ENCODE data around the gene SMYD2.
"Not testable (repeated sequence)": the region's sequence is repeated elsewhere in the genome, so short reads cannot be mapped to it uniquely, and the experiment has no call there.

SMYD2 gene

GRCh38 chr1:214272964-214273533 is 7.9 kb upstream of the SMYD2 start:
- DNase-seq, result no peak

- DNase-seq, result not testable (repeated sequence)
Measured at GRCh38 chr1:214275700-214276099, 5.3 kb upstream of the SMYD2 start.

DNA sequence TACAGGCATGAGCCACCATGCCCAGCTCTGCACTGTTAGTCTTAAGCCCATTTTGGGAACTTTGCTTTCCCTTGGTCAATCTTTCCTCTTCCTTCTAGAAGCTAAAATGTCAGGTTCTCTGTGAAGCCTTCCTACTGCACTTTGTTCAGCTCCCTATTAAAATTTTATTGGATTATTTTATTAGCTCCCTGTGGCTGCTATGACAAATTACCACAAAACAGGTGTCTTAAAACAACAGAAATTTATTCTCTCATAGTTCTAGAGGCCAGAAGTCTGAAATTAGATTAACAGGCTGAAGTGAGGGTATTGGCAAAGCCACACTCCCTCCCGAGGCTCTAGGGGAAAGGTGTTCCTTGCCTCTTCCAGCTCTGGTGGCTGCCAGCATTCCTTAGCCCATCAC is 4.2 kb upstream of the SMYD2 start:
- DNase-seq, result no peak

- no peak for DNase-seq
Measured at GRCh38 chr1:214277704-214278635, 3.0 kb upstream of the SMYD2 start.

DNA sequence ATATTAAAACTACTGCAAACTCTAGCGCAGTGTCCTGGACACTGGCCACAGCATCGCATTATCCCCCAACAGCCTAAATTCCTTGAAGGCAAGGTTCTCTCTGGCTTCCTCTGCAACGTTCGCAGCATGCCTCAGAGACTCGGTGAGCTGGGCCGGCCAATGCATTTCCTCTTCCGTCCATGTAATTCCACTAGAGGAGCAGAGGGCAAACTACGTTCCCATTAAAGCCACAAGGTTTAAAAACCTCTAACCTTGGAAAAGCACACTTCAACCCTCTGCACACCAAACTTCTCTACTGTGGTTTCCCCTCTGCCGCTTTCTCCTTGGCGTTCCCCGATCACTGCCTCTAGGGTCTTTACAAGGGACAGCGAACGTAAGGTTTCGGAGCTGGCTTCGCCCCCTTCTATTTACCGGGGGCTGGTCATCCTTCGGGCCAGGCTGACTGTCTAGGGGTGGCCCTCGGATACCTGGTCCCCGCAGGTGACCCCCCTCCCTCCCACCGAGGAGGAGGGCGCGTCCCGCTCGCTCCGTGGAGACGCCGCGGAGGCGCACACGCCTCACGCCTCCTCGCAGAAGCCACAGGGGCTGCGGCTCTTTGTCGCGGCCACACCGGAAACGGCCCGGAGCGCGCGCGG is 456 bp upstream of the SMYD2 start:
- DNase-seq, result peak; percentile 9

DNA sequence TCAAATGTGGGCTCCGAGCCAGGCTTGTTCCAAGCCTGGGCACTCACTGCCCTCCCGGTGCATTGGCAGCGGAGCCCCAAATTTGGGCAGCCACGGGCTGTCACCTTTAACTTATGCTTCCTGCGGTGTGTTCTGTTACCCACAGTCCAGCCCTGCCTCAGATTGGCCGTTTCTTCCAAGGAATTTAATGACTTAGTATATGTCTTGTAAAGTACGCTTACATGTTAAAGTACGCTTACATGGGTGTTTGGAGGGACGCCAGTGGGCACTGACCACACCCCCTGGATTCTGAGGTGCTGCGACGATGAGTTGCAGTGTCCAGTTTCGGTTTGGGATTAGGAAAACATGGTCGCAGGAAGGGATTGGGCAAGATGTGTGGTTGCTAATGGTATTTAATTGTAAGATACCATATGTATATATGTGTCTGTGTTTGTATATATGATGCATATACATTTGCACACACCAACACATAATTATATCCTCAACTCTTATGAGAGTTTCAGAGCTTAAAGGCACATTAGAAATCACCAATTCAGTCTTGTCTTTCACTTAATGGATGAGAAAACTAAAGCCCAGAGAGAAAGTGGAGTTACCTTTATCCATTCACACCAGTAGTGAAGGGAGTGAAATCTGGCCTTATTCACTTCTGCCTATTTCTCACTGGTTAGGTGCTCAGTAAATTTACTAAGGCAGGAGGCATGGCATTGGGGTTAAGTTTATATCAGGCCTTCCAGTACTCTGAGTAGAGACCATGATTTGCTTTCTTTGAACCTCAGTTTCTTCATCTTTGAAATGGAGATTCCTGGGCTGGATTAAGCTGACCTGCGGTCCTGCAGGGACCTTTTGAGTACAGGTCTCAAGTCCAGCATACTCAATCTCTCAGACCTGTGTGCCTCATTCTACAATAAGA is 1.0 kb downstream of the SMYD2 start:
- DNase-seq, result peak; percentile 16

- no peak for DNase-seq
Measured at GRCh38 chr1:214282630-214283242, 1.8 kb downstream of the SMYD2 start.

GRCh38 chr1:214285610-214286440 is 4.9 kb downstream of the SMYD2 start:
- no peak for DNase-seq

DNA sequence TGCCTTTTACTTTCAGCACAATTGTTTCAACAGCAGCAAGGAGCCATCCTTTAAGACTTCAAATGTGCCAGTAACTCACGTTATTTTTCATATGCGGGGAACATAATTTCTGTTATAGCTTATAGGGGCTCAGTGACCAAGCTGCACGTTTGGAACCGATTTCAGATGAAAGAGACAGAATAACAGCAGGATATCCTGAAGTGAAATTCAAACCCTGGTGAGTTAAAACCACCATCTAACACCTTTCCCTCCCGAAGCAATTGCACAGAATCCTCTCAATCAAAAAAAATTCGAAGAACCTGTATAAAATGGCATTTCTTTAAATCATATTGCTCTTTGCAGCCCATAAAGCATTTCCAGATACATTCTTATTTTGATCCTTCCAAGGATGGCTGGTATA is 6.9 kb downstream of the SMYD2 start:
- DNase-seq, result no peak

DNA sequence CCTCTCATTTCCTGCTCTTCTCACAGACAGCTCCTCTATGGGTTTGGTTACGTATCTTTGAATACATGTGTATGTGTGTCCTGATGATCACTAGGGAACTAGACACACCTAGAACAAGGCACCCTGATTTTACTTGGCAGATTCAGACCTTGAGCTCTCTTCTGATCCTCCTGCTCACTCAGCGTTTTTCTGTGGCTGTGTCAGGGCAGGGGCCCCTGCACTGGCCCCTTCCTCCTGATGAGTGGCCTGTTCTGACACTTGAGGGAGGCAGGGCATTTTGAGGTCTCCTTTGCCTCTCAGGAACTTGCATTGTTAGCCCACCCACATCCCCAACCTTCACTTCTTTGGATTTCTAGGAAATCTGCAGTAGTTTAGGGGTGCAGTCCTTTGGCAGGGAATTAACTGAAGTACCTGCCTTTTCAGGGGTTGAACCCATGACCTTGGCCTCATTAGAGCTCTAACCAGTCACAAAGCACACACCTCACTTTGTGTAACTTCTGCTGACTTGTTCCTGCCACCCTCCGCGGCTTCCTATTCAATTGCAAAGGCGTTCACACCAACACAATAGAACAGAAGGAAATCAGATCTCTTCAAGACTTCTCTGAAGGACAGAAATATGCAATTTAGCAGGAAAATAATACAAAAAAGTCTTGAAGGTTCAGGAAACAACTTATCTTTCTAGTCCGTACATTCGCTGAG is 8.8 kb downstream of the SMYD2 start:
- DNase-seq, result no peak

DNA sequence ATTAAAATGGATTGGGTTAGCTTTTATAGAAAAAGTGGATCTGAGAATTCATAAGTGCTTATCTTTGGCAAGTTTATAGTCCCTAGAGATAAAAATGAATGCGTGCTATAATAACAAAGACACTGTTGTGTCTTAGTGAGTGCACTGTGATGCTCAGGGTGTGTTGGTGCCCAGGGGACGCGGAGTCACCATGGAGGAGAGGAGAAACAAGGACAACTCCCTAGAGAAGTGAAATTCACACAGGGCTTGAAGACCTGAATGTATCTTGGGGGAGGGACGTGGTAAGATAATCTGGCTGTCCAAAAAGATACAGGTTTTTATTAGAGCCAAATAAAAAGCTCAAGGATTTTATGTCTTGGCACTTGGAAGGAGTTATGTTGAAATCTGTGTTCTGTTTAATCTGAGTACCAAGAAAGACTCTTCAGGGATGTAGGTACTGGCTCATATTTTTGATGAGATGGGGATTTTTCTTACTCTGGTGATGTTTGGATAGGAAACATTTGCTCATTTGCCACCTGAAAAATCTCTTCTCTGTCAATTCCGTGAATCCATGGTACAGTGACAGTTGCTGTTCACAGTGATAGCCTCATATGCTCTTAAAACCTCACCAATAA is 9.6 kb downstream of the SMYD2 start:
- DNase-seq, result no peak

- no peak for DNase-seq
Measured at GRCh38 chr1:214292322-214292721, 11.4 kb downstream of the SMYD2 start.

- no peak for DNase-seq
Measured at GRCh38 chr1:214295934-214296333, 15.0 kb downstream of the SMYD2 start.

GRCh38 chr1:214296860-214297745 is 16.1 kb downstream of the SMYD2 start:
- DNase-seq, result no peak

DNA sequence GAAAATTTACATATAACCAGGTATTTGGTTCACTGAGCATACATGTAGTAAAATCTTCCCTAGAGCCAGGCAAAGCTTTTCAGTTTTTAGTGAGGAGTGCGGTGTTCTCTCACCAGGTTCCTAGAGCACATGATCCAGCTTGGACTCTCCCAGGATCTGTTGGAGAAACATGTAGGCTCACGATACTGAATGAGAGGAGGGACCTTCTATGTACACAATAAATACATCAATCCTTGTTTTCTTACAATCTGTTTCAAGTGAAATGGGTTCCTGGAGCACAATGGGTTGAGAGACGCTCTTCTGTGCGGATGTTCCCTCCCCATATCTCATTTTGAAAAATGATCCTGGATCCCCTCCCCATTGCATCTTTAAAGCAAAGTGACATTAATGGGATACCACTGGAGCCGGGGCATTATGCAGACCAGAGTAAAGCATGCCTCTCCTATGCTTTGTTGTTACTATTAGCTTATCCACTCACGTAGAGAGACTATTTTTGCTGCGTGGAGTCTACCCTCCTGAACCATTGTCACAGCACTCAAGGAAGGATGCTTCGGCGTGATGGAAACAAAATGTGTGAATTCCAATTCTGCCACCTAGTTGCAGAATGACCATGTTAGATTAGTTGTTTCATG is 19.3 kb downstream of the SMYD2 start:
- DNase-seq, result no peak

- no peak for DNase-seq
Measured at GRCh38 chr1:214301526-214301925, 20.6 kb downstream of the SMYD2 start.

GRCh38 chr1:214303141-214303930 is 22.4 kb downstream of the SMYD2 start:
- no peak for DNase-seq

- no peak for DNase-seq
Measured at GRCh38 chr1:214305164-214305751, 24.3 kb downstream of the SMYD2 start.
